PFSK-1 (cell line): ENCODE results near the gene ABHD16B.

Source experiments
- FOXP2 ChIP-seq: optimal IDR thresholded peaks from 2 replicates; pipeline ENCODE3; 2011; ENCODE audit warnings: borderline replicate concordance, control low read depth, inconsistent platforms; ENCODE audit not compliant: insufficient read depth; ENCODE audit errors: extremely low read length, extremely low read depth
- POLR2AphosphoS5 ChIP-seq: IDR thresholded peaks from 2 replicates; pipeline ENCODE4 v1.6.1; 2012; ENCODE audit warnings: low read depth, mild to moderate bottlenecking, control low read depth, low read length, moderate library complexity
- REST ChIP-seq, 2 experiments: IDR thresholded peaks; 2 replicates each; pipeline versions ENCODE4 v1.6.1 to v1.8.0; 2011 to 2012; ENCODE audit warnings: low read depth in 2 of 2, low read length in 2 of 2, control low read depth in 1 of 2, inconsistent platforms in 1 of 2, mild to moderate bottlenecking in 1 of 2, moderate library complexity in 1 of 2; ENCODE audit not compliant: insufficient read depth in 1 of 2
- SIN3A ChIP-seq: IDR thresholded peaks from 2 replicates; pipeline ENCODE4 v1.6.1; 2012; ENCODE audit warnings: mild to moderate bottlenecking, low read length, moderate library complexity, borderline replicate concordance; ENCODE audit not compliant: insufficient read depth
- TAF1 ChIP-seq: IDR thresholded peaks from 2 replicates; pipeline ENCODE4 v1.6.1; 2012; ENCODE audit warnings: low read length, control low read depth, borderline replicate concordance; ENCODE audit not compliant: insufficient read depth

GRCh38 chr20:63896264-63897105 is 35.2 kb downstream of the ABHD16B start:
- TF ChIP-seq REST (IDR thresholded peaks at IDR 0.05; ENCODE audit: insufficient read depth in 1 of 2, low read depth in 2 of 2, low read length in 2 of 2) (no peak), POLR2AphosphoS5 (no peak), TAF1 (no peak), SIN3A (no peak), FOXP2 (no peak)
